MM.1S (cell line): ENCODE results near the gene LBR.

Experiments
- DNase-seq: peaks from one replicate; pipeline ENCODE4 v3.0.0-alpha.2; 2015
- H2AFZ ChIP-seq: fragments of 300-600 bp; sonication (generic); 2 replicates; pipeline ENCODE4 v1.6.0; 2016; ENCODE audit warnings: antibody characterized with exemption, low read length
- H3F3A ChIP-seq: fragments of 300-600 bp; sonication (generic); 2 replicates; pipeline ENCODE4 v1.6.1; 2016; ENCODE audit warnings: mild to moderate bottlenecking, antibody characterized with exemption, low read length, moderate library complexity, mixed read lengths; ENCODE audit not compliant: insufficient read depth
- H3K27ac ChIP-seq: fragments of 300-600 bp; sonication (generic); 2 replicates; pipeline ENCODE4 v1.5.1; 2016; ENCODE audit warnings: mild to moderate bottlenecking, low read length
- H3K27me3 ChIP-seq: fragments of 300-600 bp; sonication (generic); replicated peaks from 2 replicates; pipeline ENCODE4 v1.6.0; 2016; ENCODE audit warnings: low read length; ENCODE audit not compliant: insufficient read depth
- H3K36me3 ChIP-seq: fragments of 300-600 bp; sonication (generic); replicated peaks from 2 replicates; pipeline ENCODE4 v1.6.1; 2016; ENCODE audit warnings: mild to moderate bottlenecking, low read length, mixed read lengths; ENCODE audit not compliant: insufficient read depth
- H3K4me1 ChIP-seq: fragments of 300-600 bp; sonication (generic); 2 replicates; pipeline ENCODE4 v1.6.1; 2016; ENCODE audit warnings: low read length, mixed read lengths
- H3K4me2 ChIP-seq: fragments of 300-600 bp; sonication (generic); 2 replicates; pipeline ENCODE4 v1.6.0; 2016; ENCODE audit warnings: low read depth, low read length
- H3K4me3 ChIP-seq: fragments of 300-600 bp; sonication (generic); 2 replicates; pipeline ENCODE4 v1.5.1; 2016; ENCODE audit warnings: low read length, mixed read lengths
- H3K79me2 ChIP-seq: fragments of 300-600 bp; sonication (generic); 2 replicates; pipeline ENCODE4 v1.6.1; 2016; ENCODE audit warnings: mixed run types, low read length, mixed read lengths
- H3K9ac ChIP-seq: fragments of 300-600 bp; sonication (generic); 2 replicates; pipeline ENCODE4 v1.6.1; 2016; ENCODE audit warnings: low read length, mixed read lengths
- H3K9me2 ChIP-seq: fragments of 300-600 bp; sonication (generic); replicated peaks from 2 replicates; pipeline ENCODE4 v1.6.1; 2016; ENCODE audit warnings: mild to moderate bottlenecking, low read length, mixed read lengths; ENCODE audit not compliant: insufficient read depth
- H3K9me3 ChIP-seq: fragments of 300-600 bp; sonication (generic); replicated peaks from 2 replicates; pipeline ENCODE4 v1.6.1; 2016; ENCODE audit warnings: mild to moderate bottlenecking, low read length, mixed read lengths; ENCODE audit not compliant: insufficient read depth
- H4K20me1 ChIP-seq: fragments of 300-600 bp; sonication (generic); 2 replicates; pipeline ENCODE4 v1.6.1; 2016; ENCODE audit warnings: mild to moderate bottlenecking, low read length, moderate library complexity, mixed read lengths; ENCODE audit not compliant: insufficient read depth
- EZH2 ChIP-seq: fragments of 300-600 bp; sonication (generic); optimal IDR thresholded peaks from 2 replicates; pipeline ENCODE3; 2017; ENCODE audit warnings: low read depth, mild to moderate bottlenecking, antibody characterized with exemption, low read length, mixed read lengths
- EZH2phosphoT487 ChIP-seq: fragments of 300-600 bp; sonication (generic); IDR thresholded peaks from 2 replicates; pipeline ENCODE4 v1.6.1; 2018; ENCODE audit warnings: antibody characterized with exemption, low read length
- TF ChIP-seq, protein P1 (sequence below): fragments of 300-600 bp; sonication (generic); IDR thresholded peaks from 2 replicates; pipeline ENCODE4 v1.5.1; 2016; ENCODE audit warnings: antibody characterized with exemption, low read length, mixed read lengths

LBR gene

DNA sequence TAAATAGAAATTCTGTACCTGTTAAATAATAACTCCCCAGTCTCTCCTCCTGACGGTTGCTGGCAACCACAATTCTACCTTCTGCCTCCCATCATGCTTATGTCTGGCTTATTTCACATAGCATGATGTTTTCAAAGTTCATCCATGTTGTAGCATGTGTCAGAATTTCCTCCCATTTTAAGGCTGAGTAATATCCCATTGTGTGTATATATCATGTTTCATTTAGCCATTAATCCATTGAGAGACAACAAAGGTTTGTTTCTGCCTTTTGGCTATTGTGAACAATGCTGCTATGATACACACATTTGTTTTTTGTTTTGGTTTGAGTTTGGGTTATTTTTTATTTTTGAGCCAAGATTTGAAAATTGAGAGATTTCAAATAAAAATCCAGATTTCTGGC, 72.0 kb downstream of the LBR start:
- H3K9me3 ChIP-seq = no peaks in the 10 kb centered on the region
- no peaks in the 10 kb centered on the region for H3K4me1 ChIP-seq
- H3K9me2 ChIP-seq = no peaks in the 10 kb centered on the region
- no peak overlapping the region for H2AFZ ChIP-seq
- H3K27ac ChIP-seq = no peak overlapping the region
- H3K4me2 ChIP-seq = no peak overlapping the region
- H3K27me3 ChIP-seq = no peaks in the 10 kb centered on the region
- no peak overlapping the region for H3K9ac ChIP-seq
- H3K4me3 ChIP-seq = no peak overlapping the region
- H3F3A ChIP-seq = no peaks in the 10 kb centered on the region
- H3K36me3 ChIP-seq = no peaks in the 10 kb centered on the region
- H3K79me2 ChIP-seq = no peaks in the 10 kb centered on the region
- DNase-seq = no peak
- TF ChIP-seq, protein P1, sequence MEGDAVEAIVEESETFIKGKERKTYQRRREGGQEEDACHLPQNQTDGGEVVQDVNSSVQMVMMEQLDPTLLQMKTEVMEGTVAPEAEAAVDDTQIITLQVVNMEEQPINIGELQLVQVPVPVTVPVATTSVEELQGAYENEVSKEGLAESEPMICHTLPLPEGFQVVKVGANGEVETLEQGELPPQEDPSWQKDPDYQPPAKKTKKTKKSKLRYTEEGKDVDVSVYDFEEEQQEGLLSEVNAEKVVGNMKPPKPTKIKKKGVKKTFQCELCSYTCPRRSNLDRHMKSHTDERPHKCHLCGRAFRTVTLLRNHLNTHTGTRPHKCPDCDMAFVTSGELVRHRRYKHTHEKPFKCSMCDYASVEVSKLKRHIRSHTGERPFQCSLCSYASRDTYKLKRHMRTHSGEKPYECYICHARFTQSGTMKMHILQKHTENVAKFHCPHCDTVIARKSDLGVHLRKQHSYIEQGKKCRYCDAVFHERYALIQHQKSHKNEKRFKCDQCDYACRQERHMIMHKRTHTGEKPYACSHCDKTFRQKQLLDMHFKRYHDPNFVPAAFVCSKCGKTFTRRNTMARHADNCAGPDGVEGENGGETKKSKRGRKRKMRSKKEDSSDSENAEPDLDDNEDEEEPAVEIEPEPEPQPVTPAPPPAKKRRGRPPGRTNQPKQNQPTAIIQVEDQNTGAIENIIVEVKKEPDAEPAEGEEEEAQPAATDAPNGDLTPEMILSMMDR = no peak
- TF ChIP-seq EZH2phosphoT487 = no peak
- TF ChIP-seq EZH2 = no peak
- no peaks in the 10 kb centered on the region for H4K20me1 ChIP-seq

DNA sequence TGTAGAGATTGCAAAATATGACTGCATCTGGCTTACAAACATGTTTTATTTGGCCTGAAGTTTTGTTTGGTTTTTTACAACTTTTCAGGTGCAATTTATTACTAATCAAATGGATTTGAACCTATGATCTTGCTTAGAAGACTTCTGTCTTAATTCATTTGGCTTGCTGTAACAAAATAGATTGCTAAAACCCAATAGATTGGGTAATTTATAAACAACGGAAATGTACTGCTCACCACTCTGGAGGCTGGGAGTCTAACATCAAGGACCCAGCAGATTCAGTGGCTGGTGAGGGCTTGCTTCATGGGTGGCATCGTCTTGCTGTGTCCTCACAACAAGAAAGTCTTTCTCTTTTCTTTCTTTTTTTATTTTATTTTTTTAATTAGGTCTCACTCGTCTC, 72.9 kb downstream of the LBR start:
- H3K79me2 ChIP-seq = no peaks in the 10 kb centered on the region
- no peak for DNase-seq
- no peaks in the 10 kb centered on the region for H3K9me2 ChIP-seq
- H4K20me1 ChIP-seq = no peaks in the 10 kb centered on the region
- no peaks in the 10 kb centered on the region for H3K4me1 ChIP-seq
- H3K4me3 ChIP-seq = no peak overlapping the region
- no peaks in the 10 kb centered on the region for H3F3A ChIP-seq
- H3K4me2 ChIP-seq = no peak overlapping the region
- no peaks in the 10 kb centered on the region for H3K27me3 ChIP-seq
- H3K27ac ChIP-seq = no peak overlapping the region
- H3K9ac ChIP-seq = no peak overlapping the region
- no peaks in the 10 kb centered on the region for H3K9me3 ChIP-seq
- no peak overlapping the region for H2AFZ ChIP-seq
- no peaks in the 10 kb centered on the region for H3K36me3 ChIP-seq
- TF ChIP-seq EZH2 = no peak
- TF ChIP-seq EZH2phosphoT487 = no peak
- TF ChIP-seq, protein P1 = no peak
